Hematopoietic multipotent progenitor cell (in vitro differentiated cells): ENCODE data around the gene ACTL7A. TPM values are rescaled to one million over a fixed set of nuclear protein-coding genes. Genes with fewer than 3 reads are reported as not detected.
"Not testable (repeated sequence)": the region's sequence is repeated elsewhere in the genome, so short reads cannot be mapped to it uniquely, and the experiment has no call there.

ENCODE experiments used
- DNase-seq, 3 donors: peaks; one replicate each; pipeline ENCODE4 v3.0.0-alpha.2; 2011 to 2015; ENCODE audit warnings: low read depth in 2 of 3, low spot score in 2 of 3
- total RNA-seq: library from RNA; depleted of rRNA; stranded (reverse); fragments of >200 nt; gene quantifications from one replicate; pipeline ENCODE4 v1.2.3, GENCODE V29; 2012

The ACTL7A gene
- total RNA-seq, 1 donor, result not detected

DNA sequence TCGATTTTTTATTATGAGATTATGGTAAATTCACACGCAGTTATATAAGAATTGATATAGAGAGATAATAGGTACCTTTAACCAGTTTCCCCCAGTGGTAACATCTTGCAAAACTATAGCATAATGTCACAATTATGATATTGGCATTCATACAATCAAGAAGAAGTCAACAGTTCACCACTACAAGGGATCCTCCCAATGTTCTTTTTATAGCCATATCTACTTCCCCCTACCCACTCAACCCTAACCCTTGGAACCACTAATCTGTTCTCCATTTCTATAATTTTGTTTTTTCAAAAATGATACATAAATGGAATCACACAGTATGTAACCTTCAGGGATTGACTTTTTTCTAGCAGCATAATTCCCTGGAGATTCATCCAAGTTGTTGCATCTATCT lies 16.1 kb upstream of the ACTL7A start:
- no peak for DNase-seq

DNA sequence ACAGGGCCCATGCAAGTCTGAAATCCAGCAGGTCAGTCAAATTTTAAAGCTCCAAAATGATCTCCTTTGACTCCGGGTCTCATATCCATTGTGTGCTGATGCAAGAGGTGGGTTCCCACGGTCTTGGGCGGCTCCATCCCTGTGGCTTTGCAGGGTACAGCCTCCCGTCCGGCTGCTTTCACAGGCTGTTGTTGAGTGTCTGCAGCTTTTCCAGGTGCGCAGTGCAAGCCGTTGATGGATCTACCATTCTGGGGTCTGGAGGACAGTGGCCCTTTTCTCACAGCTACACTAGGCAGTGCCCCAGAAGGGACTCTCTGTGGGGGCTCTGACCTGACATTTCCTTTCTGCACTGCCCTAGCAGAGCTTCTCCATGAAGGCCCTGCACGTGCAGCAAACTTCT lies 13.8 kb upstream of the ACTL7A start:
- not testable (repeated sequence) for DNase-seq

DNA sequence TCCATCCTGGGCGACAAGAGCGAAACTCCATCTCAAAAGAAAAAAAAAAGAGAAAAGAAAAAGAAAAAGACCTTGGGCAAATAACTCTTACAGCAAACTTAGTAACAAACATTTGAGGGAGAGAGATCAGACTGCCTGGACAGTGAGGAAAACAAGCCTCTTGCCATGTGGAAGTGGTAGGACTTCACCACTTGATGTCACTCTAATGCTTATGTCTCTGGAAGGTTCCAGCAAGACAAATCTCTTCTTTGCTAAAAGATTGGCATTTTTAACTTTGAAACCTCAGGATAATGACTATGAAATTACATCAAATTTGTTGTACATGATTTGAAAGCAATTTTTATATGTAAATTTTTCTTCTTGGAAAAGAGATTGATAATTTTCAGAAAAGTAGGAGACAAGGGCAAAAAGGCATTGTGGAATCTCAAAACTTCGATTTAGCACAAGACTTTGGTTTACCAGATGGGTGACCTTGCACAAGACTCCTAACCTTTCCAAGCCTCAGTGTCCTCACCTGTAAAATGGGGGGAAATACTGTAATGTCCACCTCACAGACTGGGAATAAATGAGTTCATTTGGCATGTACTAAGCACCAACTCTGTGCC lies 11.7 kb upstream of the ACTL7A start:
- peak in 1 of 3 donors; percentile 31 for DNase-seq

DNA sequence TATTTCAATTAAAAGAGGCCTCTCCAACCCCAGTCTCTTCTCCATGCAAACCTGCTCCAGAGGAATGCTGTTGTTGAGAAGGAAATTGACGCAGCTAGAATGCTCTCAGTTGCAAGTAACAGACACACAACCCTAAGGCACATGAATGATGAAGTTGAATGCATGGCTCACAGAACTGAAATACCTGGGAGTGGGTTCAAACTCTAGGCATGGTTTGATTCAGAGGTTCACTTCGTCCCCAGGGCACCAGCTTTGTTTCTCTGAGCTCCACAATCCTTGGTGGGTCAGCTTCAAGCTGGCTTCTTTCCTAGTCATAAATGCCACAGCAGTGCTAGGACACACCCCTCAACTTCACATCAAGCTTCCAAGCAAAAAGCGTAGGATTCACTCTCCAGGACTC lies 10.9 kb upstream of the ACTL7A start:
- DNase-seq, result no peak

DNA sequence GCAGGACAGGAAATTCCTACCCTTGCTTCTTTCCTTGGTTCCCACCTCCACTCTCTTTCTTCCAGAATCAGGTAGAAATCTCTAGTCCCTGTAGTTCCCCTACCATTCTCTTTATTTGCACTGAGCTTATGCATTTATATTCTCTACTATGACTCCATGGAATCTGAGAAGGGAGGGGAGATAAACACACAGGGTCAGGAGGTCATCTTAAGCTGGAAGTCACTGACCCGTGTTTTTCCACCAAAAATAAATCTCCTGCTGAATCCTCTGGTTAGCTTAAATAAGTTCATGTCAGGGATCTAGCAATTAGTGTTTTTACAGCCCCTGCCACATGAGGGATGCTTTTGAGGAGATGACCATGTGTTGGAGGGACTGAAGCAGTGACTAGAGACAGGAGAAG lies 10.0 kb upstream of the ACTL7A start:
- no peak for DNase-seq

GRCh38 chr9:108854094-108854493 lies 8.0 kb upstream of the ACTL7A start:
- DNase-seq, result no peak

DNA sequence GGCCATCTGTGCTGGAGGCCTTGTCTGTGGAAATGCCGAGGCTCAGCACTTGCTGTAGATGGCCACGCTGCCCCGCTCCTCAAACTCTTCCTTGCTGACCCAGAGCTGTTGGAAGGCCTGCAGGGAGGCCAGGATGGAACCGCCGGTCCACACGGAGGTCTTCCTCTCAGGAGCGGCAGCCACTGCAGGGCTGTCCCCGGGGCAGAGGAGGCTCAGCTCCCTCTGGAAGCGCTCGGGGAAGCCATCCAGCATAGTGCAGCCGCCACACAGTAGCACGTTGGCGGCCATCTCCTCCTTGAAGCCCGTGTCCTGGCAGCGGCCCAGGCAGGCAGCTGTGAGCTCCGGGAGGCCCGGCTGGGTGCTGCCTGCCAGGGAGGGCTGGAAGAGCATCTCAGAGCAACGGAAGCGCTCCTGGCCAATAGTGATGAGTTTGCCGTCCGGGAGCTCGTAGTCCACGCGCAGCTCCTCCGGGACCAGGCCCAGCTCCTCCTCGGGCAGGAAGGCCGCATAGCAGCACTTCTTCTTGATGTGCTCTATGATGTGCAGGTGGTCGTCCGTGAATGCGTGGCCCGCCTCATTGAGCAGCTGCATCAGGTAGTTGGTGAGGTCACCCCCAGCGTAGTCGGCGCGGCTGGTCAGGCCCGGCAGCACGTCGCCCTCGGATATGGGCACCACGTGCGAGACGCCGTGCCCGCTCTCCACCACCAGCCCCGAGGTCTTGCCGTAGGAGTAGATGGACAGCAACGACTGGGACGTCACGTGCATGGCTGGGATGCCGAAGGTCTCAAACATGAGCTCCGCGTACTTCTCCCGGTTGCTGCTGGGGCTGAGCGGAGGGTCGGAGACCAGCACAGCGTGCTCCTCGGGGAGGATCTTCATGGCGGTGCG lies 7.2 kb upstream of the ACTL7A start:
- no peak for DNase-seq

DNA sequence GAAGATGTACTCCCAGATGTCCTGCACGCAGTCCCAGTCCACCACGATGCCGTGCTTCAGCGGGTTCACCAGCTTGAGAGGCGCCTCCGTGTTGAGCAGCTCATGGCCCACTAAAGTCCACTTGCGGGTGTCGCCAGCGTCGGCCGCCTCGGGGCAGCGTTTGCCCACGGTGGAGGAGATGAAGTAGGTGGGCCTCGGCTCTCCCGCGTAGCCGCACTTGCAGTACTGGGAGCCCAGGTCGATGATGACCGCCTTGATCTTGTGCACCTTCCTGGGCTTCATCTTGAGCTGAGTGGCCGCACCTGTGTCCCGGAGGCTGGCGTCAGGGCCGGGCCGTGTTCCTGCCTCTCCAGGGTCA lies 6.6 kb upstream of the ACTL7A start:
- DNase-seq, result no peak

DNA sequence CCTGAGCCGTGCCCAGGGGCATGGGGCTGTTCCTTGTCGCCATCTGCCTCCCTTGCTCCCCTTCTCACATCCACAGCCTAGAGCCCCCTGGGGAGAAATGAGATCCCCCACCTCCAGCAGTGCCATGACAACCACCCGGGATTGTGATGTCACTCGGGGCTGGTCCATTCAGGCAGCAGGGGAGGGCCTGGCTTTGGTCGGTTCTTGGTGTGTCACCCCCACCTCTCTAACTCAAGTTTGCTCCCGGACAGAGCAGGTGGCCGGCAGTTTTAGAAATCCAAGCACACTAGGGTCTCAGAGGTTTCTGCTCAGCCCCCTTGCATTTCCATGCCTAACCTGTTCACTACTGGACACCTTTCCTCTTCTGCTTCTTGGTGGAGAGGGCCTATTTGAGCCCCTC lies 6.2 kb upstream of the ACTL7A start, which contains the start of gene ACTL7B:
TSS of gene ACTL7B (minus strand) at position 99 of the 400 bp plus-strand sequence. CDS start at position 43, 56 bp downstream.
- DNase-seq, result no peak

DNA sequence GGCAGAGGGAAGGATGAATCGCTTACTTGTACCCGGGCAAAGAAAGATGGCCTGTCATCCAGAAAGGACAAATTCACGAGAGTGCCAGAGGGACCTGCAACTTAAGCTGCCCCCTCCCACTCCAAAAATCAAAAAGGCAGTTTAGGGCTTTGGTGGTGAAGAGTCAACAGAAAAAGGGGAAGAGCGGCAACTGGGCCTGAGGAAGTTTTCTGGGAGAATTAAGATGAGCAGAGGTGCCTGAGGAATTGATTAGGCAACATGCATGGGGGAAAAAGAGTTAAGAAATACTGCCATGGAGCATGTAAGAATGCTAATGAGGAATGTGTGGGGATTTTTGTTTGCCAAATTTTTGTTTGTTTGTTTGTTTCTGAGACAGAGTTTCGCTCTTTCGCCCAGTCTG lies 4.5 kb upstream of the ACTL7A start:
- DNase-seq, result no peak

DNA sequence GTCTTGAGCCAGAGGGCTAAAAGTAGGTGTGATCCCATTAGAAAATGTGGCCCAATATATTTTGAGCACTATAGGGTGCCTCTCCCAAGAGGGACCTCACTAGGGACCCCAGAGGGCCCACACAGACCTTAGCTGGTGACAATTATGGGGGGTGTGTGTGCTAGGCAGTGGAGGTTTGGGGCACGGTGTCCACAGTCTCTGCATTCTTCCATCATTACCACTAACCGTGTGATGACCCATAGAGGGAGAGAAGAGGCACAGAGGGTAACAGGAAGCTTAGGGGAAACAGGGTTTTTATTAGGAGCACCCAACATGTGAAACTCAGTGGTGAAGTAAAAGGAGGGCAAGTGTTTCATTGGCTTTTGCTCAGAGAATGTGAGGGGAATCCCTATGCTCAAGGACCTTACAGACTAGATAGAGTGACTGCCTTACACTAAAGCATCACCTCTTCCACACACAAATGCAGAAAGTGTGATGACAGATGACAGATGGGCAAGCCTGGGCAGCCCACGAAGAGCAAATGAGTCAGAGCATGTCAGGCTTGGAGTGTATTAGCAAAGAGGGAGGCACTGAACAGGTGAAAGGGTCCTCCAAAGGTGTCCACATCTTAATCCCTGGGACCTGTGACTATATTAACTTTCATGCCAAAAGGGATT lies 2.5 kb upstream of the ACTL7A start:
- no peak for DNase-seq

- DNase-seq, result no peak
These were observed 1.7 kb upstream of the ACTL7A start for GRCh38 chr9:108860354-108860753.

GRCh38 chr9:108860764-108861163 lies 1.3 kb upstream of the ACTL7A start:
- DNase-seq, result no peak

DNA sequence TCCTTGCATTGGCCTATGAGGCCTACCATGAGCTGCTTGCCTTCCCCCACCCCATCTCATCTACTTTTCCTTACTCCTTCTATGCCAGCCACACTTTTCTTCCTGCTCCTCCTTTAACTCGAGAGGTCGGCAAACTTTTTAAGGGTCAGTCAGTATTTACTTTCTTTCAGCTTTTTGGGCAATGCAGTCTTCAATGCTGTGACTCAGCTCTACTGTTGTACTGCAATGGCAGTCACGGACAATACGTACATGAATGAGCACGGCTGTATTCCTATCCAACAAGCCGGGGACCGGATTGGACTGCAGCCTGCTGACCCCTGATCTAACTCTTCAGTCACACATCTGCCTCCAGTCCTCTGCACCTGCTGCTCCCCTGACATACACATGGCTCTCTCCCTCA lies 602 bp upstream of the ACTL7A start:
- no peak for DNase-seq

DNA sequence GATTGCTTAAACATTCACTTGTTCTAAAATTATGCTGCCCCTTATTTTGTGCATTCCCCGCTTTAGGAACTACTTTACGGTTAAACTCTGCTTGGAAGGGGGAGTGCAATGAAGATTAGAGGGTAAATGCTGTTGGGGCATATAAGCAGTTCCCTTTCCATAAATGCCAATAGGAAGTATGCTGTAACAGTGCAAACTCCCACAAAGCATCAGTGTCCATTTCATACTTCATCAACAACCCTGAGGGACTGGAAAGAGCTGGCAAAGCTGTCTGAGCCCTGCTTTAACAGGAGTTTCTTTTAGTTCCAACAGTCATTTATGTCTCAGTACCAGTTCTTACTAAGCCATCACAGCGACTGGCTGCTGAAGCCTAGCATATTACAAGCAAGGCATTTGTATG lies 1.8 kb downstream of the ACTL7A start:
- no peak for DNase-seq

- DNase-seq, result no peak
These were observed 2.4 kb downstream of the ACTL7A start for GRCh38 chr9:108864446-108864845.

- DNase-seq, result no peak
These were observed 3.0 kb downstream of the ACTL7A start for GRCh38 chr9:108865037-108865436.

GRCh38 chr9:108866001-108866420 lies 3.9 kb downstream of the ACTL7A start:
- DNase-seq, result no peak

DNA sequence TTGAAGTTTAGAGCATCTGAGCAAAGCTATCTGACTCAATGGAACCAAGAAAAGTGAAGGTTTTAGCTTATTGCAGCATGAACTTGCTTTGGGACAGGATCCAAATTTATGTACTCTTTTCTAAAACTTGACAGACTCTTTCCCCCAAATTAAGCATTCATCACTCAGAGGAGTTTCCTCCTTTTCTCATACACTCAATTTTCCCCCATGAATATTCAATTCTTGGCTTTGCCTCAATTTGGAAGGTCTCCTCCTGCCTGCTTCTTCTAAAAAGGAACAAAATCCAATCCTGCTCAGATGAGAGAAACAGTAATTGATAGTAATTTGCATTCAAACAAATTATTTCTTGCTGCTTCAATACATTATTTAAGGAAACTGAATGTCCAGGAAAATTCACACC lies 5.0 kb downstream of the ACTL7A start:
- no peak for DNase-seq

GRCh38 chr9:108867829-108868228 lies 5.8 kb downstream of the ACTL7A start:
- no peak for DNase-seq

GRCh38 chr9:108869092-108869725 lies 7.1 kb downstream of the ACTL7A start:
- no peak for DNase-seq
